HL-60 (cell line): ENCODE data around the gene SETD1B.

ENCODE experiments used
- DNase-seq, 2 experiments: peaks; one replicate each; pipeline ENCODE4 v3.0.0-alpha.2; 2010 to 2020; ENCODE audit warnings: low read depth in 1 of 2, low spot score in 1 of 2
- H3K27ac ChIP-seq: fragments of 250-450 bp; sonication (Bioruptor Pico); replicated peaks from 2 replicates; pipeline ENCODE4 v1.5.1; 2020; ENCODE audit warnings: mild to moderate bottlenecking, moderate library complexity
- H3K27me3 ChIP-seq: fragments of 250-450 bp; sonication (Bioruptor Pico); 2 replicates; pipeline ENCODE4 v1.5.1; 2021; ENCODE audit warnings: mild to moderate bottlenecking, moderate library complexity; ENCODE audit not compliant: insufficient read depth, poor library complexity, severe bottlenecking
- H3K4me3 ChIP-seq: replicated peaks from 2 replicates; pipeline ENCODE4 v1.5.1; 2011; ENCODE audit warnings: mild to moderate bottlenecking, control low read depth, low read length; ENCODE audit not compliant: insufficient read depth
- CTCF ChIP-seq: IDR thresholded peaks from one replicate; pipeline ENCODE4 v1.5.1; 2011; ENCODE audit warnings: low read length, control low read depth, inconsistent platforms; ENCODE audit not compliant: insufficient read depth
- GABPA ChIP-seq: IDR thresholded peaks from 2 replicates; pipeline ENCODE4 v1.6.1; 2012; ENCODE audit warnings: low read depth
- POLR2AphosphoS5 ChIP-seq: IDR thresholded peaks from 2 replicates; pipeline ENCODE4 v1.6.1; 2012; ENCODE audit warnings: low read depth
- REST ChIP-seq: IDR thresholded peaks from 2 replicates; pipeline ENCODE4 v1.6.1; 2012; ENCODE audit warnings: low read depth; ENCODE audit not compliant: insufficient replicate concordance
- SPI1 ChIP-seq: IDR thresholded peaks from 2 replicates; pipeline ENCODE4 v1.6.1; 2012; ENCODE audit warnings: low read depth, mild to moderate bottlenecking, borderline replicate concordance

The SETD1B gene

GRCh38 chr12:121770388-121770787 lies 33.4 kb upstream of the SETD1B start:
- Histone ChIP-seq H3K27me3 (no peaks in the 10 kb centered on the region), H3K27ac (no peak overlapping the region), H3K4me3 (no peak overlapping the region)
- DNase-seq, result no peak
- no peak for TF ChIP-seq POLR2AphosphoS5
- no peak for TF ChIP-seq REST
- no peak for TF ChIP-seq CTCF
- TF ChIP-seq SPI1, result no peak
- TF ChIP-seq GABPA, result no peak

- no peak for DNase-seq
- Histone ChIP-seq H3K27me3 (no peaks in the 10 kb centered on the region), H3K4me3 (no peak overlapping the region), H3K27ac (no peak overlapping the region)
- no peak for TF ChIP-seq POLR2AphosphoS5
Observed at GRCh38 chr12:121770813-121771625, 32.8 kb upstream of the SETD1B start.

- DNase-seq, result peak in 1 of 2 experiments; percentile 82
- H3K27ac ChIP-seq, result peak overlapping the region; percentile 17; the same call in 1 of the 2 replicates
- no peak for TF ChIP-seq GABPA
- peak; percentile 89 for TF ChIP-seq CTCF
- H3K27me3 ChIP-seq, result no peaks in the 10 kb centered on the region
- H3K4me3 ChIP-seq, result no peak overlapping the region
Observed at GRCh38 chr12:121773011-121773777, 30.6 kb upstream of the SETD1B start.

- Histone ChIP-seq H3K27me3 (no peaks in the 10 kb centered on the region), H3K27ac (no peak overlapping the region), H3K4me3 (no peak overlapping the region)
- no peak for TF ChIP-seq SPI1
- no peak for TF ChIP-seq GABPA
- TF ChIP-seq REST, result no peak
- no peak for TF ChIP-seq POLR2AphosphoS5
- TF ChIP-seq CTCF, result no peak
- no peak for DNase-seq
Observed at GRCh38 chr12:121774968-121775474, 28.8 kb upstream of the SETD1B start.
